SJCRH30 (cell line): ENCODE results near the gene CWF19L2. TPM values are rescaled to one million over a fixed set of nuclear protein-coding genes. Genes with fewer than 3 reads are reported as not detected.
"Not testable (repeated sequence)": the region's sequence is repeated elsewhere in the genome, so short reads cannot be mapped to it uniquely, and the experiment has no call there.

ENCODE experiments used
- DNase-seq, 2 experiments: peaks; one replicate each; pipeline ENCODE4 v3.0.0-alpha.2; 2015 to 2020
- H3K27ac ChIP-seq: fragments of 250-450 bp; sonication (Bioruptor Pico); 2 replicates; pipeline ENCODE4 v1.5.1; 2020; ENCODE audit warnings: mild to moderate bottlenecking, moderate library complexity
- H3K27me3 ChIP-seq: fragments of 250-450 bp; sonication (Bioruptor Pico); 2 replicates; pipeline ENCODE4 v1.5.1; 2020; ENCODE audit warnings: mild to moderate bottlenecking, moderate library complexity
- H3K36me3 ChIP-seq: fragments of 250-450 bp; sonication (Bioruptor Pico); 2 replicates; pipeline ENCODE4 v1.5.1; 2020; ENCODE audit warnings: mild to moderate bottlenecking, moderate library complexity
- H3K4me1 ChIP-seq: fragments of 250-450 bp; sonication (Bioruptor Pico); 2 replicates; pipeline ENCODE4 v1.5.1; 2020; ENCODE audit warnings: mild to moderate bottlenecking, moderate library complexity
- H3K4me3 ChIP-seq: fragments of 250-450 bp; sonication (Bioruptor Pico); 2 replicates; pipeline ENCODE4 v1.5.1; 2020; ENCODE audit warnings: mild to moderate bottlenecking, moderate library complexity
- H3K9me3 ChIP-seq: fragments of 250-450 bp; sonication (Bioruptor Pico); replicated peaks from 2 replicates; pipeline ENCODE4 v1.5.1; 2020; ENCODE audit warnings: mild to moderate bottlenecking, moderate library complexity
- total RNA-seq: library from RNA; depleted of rRNA; stranded (reverse); fragments of >200 nt; shearing (Covaris generic); gene quantifications from 2 replicates; pipeline ENCODE4 v1.2.3, GENCODE V29; 2014

Gene CWF19L2
- total RNA-seq, 1 experiment from 2014 or later, result 10.6 TPM

DNA sequence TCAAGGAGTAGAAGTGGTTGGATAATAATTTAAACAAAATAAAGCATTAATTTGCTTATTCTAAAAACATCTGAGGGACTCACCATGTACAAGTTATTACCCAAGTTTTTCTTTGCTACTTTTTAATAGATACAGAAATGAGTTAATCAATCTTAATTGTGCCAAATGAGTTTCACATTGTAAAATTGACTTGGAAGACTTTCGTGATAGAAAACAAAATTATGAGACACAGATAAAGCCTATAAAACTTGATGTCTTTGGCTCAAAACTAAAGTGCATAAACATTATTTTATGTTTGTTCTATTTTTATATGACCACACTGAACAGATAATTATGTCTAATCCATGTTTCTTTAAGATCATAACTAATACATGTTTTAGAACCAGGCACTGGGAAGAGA is 10.1 kb upstream of the CWF19L2 start:
- no peak overlapping the region for H3K4me3 ChIP-seq

DNA sequence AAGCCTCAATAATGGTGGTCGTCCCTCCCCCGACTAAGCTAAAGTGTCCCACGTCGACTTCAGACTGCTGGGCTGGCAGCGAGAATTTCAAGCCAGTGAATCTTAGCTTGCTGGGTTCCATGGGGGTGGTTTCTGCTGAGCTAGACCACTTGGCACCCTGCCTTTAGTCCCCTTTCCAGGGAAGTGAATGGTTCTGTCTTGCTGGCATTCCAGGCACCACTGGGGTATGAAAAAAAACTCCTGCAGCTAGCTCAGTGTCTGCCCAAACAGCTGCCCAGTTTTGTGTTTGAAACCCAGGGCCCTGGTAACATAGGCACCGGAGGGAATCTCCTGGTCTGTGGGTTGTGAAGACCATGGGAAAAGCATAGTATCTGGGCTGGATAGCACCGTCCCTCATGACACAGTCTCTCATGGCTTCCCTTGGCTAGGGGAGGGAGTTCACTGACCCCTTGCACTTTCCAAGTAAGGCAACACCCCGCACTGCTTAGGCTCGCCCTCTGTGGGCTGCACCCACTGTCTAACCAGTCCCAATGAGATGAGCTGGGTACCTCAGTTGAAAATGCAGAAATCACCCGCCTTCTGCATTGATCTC is 8.7 kb upstream of the CWF19L2 start:
- not testable (repeated sequence) for H3K4me1 ChIP-seq, H3K36me3 ChIP-seq, H3K4me3 ChIP-seq, DNase-seq, H3K27me3 ChIP-seq, H3K27ac ChIP-seq, H3K9me3 ChIP-seq

More for the DNA sequence above, 10.1 kb upstream of the CWF19L2 start:
- no peaks in the 10 kb centered on the region for H3K27me3 ChIP-seq
- no peaks in the 10 kb centered on the region for H3K36me3 ChIP-seq
- H3K27ac ChIP-seq, result no peak overlapping the region
- no peaks in the 10 kb centered on the region for H3K9me3 ChIP-seq
- no peaks in the 10 kb centered on the region for H3K4me1 ChIP-seq
- DNase-seq, result no peak

GRCh38 chr11:107457205-107457557 is 444 bp downstream of the CWF19L2 start:
- peak overlapping the region; percentile 59 for H3K27ac ChIP-seq
- H3K4me1 ChIP-seq, result peaks cover 4% of the 10 kb centered on the region; the same call in 1 of the 2 replicates
- no peaks in the 10 kb centered on the region for H3K36me3 ChIP-seq
- no peaks in the 10 kb centered on the region for H3K27me3 ChIP-seq
- no peak for DNase-seq
- peak overlapping the region; percentile 79 for H3K4me3 ChIP-seq
- H3K9me3 ChIP-seq, result no peaks in the 10 kb centered on the region

DNA sequence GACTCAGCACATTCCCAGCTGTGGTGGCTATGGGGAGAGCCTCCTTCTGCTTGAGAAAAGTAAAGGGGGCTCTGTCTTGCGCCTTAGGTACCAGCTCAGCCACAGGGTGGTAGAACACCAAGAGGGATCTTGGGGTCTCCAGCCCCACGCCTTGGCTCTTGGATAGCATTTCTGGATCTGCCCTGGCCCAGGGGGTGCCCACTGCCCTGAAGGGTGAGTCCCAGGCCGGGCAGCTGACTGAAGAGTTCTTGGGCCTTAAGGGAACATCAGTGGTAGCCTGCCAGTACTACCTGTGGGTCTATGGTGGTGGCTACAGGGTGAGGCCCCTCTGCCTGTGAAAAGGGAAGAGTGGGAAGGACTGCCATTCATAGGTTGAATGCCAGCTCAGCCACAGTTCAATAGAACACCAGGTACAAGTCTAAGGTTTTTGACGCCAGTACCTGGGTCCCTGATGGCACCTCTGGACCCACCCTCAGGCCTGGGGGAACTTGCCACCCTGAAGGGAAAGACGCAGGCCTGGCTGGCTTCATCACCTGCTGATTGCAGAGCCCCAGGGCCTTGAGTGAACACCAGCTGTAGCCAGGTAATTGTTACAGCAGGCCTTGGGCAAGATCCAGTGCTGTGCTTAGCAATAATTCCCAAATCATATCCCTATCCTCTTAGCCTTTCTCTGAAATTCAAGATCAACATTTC is 3.9 kb downstream of the CWF19L2 start:
- Histone ChIP-seq H3K4me3 (no peak overlapping the region), H3K4me1 (peaks cover 4% of the 10 kb centered on the region; the same call in 1 of the 2 replicates), H3K9me3 (no peaks in the 10 kb centered on the region), H3K27ac (no peak overlapping the region), H3K27me3 (no peaks in the 10 kb centered on the region), H3K36me3 (no peaks in the 10 kb centered on the region)
- DNase-seq, result no peak

DNA sequence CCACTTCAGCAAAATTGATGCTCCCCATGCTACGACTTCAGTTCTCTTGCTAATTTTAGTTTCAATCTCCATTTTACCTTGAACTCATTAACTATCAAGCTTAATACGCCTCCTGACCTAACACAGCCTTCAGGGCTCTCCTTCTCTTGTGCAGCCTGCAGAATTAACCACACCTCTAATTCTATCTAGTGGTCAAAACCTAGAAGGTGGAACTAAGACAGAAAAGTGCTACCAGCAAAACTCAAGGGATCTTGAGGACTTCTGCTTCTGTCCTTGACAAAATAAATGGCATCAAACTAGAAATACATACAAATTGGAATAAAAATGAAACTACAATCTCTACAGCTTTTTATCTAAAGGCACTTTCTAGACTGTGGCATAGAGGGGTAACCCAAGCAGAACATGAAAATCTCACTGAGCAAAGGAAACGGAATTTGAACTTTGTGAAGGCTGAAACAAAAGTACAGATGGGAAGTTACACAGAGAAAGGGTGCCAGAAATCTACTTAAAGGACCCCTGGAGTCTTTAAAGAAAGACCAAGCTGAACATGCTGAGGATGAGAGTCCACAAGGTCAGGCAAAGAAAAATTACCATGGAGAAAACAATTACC is 10.7 kb downstream of the CWF19L2 start:
- Histone ChIP-seq H3K27me3 (no peaks in the 10 kb centered on the region), H3K27ac (no peak overlapping the region), H3K4me3 (no peak overlapping the region), H3K4me1 (no peaks in the 10 kb centered on the region), H3K36me3 (no peaks in the 10 kb centered on the region), H3K9me3 (no peaks in the 10 kb centered on the region)
- DNase-seq, result no peak

DNA sequence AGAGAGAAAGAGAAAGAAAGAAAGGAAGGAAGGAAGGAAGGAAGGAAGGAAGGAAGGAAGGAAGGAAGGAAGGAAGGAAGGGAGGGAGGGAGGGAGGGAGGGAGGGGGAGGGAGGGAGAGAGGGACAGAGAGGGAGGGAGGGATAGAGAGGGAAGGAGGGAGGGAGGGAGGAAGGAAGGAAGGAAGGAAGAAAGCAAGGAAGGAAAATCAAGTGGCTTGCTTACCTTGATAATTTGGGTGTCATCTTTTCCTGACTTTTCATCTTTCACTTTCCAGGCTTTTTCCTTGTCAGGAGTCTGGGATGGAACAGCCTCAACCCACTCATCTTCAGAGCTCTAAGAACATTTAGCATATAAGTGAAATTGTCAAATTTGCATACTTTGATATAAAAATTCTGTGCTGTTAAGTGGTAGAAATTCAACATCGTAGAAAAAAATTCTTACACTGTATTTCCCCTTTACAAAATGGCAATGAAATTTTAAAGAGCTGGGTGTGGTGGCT is 14.9 kb downstream of the CWF19L2 start:
- H3K4me3 ChIP-seq, result no peak overlapping the region
- no peaks in the 10 kb centered on the region for H3K27me3 ChIP-seq
- DNase-seq, result no peak
- H3K4me1 ChIP-seq, result no peaks in the 10 kb centered on the region
- no peaks in the 10 kb centered on the region for H3K9me3 ChIP-seq
- no peak overlapping the region for H3K27ac ChIP-seq
- no peaks in the 10 kb centered on the region; the same call in 1 of the 2 replicates for H3K36me3 ChIP-seq

- no peak overlapping the region for H3K27ac ChIP-seq
- no peak overlapping the region for H3K4me3 ChIP-seq
- H3K36me3 ChIP-seq, result no peaks in the 10 kb centered on the region; the same call in 1 of the 2 replicates
- no peaks in the 10 kb centered on the region for H3K27me3 ChIP-seq
- no peak for DNase-seq
- no peaks in the 10 kb centered on the region for H3K9me3 ChIP-seq
- no peaks in the 10 kb centered on the region for H3K4me1 ChIP-seq
Observed at GRCh38 chr11:107439586-107440167, 17.9 kb downstream of the CWF19L2 start.

DNA sequence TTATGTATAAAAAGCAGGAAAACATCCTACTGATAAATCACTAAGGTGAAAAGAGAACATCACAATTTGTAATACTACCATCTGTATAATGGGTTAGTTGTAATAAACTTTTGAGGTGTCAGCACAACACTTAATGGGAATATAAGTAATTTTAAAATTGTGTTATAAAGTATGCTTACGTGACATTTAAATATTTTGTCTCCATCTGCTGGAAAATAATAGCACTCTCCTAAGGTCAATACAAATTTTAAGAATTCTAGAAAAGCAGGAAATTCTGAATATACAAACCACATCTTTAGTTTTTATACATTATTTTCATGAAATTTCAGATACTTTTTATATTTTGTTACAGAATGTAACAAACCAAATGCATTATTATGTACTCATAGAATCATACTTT is 19.5 kb downstream of the CWF19L2 start:
- Histone ChIP-seq H3K4me1 (no peaks in the 10 kb centered on the region), H3K36me3 (no peaks in the 10 kb centered on the region; the same call in 1 of the 2 replicates), H3K9me3 (no peaks in the 10 kb centered on the region), H3K27ac (no peak overlapping the region), H3K27me3 (no peaks in the 10 kb centered on the region), H3K4me3 (no peak overlapping the region)
- DNase-seq, result no peak

- H3K27ac ChIP-seq, result no peak overlapping the region
- no peaks in the 10 kb centered on the region; the same call in 1 of the 2 replicates for H3K4me1 ChIP-seq
- H3K9me3 ChIP-seq, result no peaks in the 10 kb centered on the region
- no peak for DNase-seq
- no peak overlapping the region for H3K4me3 ChIP-seq
- no peaks in the 10 kb centered on the region for H3K27me3 ChIP-seq
- H3K36me3 ChIP-seq, result peaks cover 6% of the 10 kb centered on the region; the same call in 1 of the 2 replicates
Observed at GRCh38 chr11:107430525-107430924, 27.1 kb downstream of the CWF19L2 start.

DNA sequence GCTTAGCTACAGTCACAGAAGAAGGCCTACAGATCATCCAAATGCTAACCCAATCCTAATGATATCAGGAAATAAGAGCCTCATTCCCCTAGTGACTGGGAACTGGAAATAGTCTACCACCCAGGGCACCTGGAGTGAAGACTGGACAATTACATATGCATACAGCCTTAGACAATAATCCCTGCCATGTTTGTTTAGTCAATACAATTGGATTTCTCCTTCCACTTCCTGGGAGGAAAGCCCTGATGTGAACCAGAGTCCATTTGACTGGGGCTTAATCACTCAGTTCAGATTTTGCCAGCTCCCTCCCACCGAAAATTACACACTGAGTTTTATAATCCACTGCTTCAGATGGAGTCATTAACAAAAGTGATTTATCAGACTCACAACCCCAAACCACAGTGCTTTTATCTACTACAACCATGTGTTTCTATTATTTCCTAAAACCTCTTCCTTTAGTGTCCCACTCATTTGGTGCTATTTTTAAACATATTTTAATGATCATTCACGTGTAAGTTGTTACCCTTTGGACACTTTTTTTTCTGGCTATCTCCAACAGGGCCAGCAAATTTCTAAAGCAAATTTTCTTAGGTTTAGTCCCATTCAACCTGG is 29.9 kb downstream of the CWF19L2 start:
- Histone ChIP-seq H3K27ac (no peak overlapping the region), H3K4me3 (no peak overlapping the region), H3K9me3 (no peaks in the 10 kb centered on the region), H3K36me3 (peaks cover 6% of the 10 kb centered on the region; the same call in 1 of the 2 replicates), H3K27me3 (no peaks in the 10 kb centered on the region), H3K4me1 (no peaks in the 10 kb centered on the region; the same call in 1 of the 2 replicates)
- DNase-seq, result no peak

DNA sequence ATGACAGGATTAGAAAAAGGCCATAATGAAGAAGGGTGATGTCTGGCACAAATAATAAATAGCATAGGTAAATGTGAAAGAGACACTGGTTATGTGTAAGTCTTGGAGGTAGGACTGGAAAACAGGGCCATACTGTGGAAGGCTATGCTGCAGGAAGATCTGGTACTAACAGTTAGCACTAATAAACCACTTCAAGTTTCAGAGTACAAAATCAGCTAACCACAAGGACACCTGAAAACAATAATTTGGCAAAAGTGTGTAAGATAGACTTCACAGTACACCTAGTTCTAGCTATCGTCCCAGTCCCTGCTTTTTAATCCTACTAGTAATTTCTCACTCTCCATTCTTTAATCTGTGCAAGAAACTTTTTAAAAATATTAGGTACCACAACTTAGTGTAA is 44.3 kb downstream of the CWF19L2 start:
- Histone ChIP-seq H3K27me3 (no peaks in the 10 kb centered on the region), H3K27ac (no peak overlapping the region), H3K36me3 (no peaks in the 10 kb centered on the region), H3K4me3 (no peak overlapping the region), H3K4me1 (no peaks in the 10 kb centered on the region), H3K9me3 (no peaks in the 10 kb centered on the region)
- DNase-seq, result no peak

DNA sequence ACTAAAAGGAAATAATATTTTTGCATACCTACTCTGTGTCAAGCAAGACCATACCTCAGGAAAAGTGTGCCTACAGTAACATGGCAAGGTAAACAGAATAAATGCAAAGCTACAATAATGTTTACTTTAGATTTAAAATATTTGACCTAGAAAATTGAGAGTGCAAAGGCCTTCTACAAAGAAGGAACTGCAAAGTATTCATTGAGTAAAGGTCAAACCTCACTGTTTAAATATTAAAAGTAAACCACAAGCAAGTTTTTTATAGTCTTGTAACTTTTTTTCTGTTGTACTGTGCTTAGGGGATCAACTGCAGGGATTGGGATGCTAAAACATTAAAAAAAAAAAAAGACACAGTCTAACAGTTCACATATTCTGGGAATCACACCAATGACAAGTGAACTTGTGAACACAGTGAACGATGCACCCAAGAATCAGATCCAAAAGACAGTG is 48.8 kb downstream of the CWF19L2 start:
- Histone ChIP-seq H3K9me3 (no peaks in the 10 kb centered on the region), H3K4me1 (no peaks in the 10 kb centered on the region), H3K27ac (no peak overlapping the region), H3K27me3 (no peaks in the 10 kb centered on the region), H3K4me3 (no peak overlapping the region), H3K36me3 (no peaks in the 10 kb centered on the region)
- DNase-seq, result no peak

GRCh38 chr11:107405260-107405659 is 52.4 kb downstream of the CWF19L2 start:
- Histone ChIP-seq H3K27ac (no peak overlapping the region), H3K4me3 (no peak overlapping the region), H3K36me3 (no peaks in the 10 kb centered on the region), H3K27me3 (no peaks in the 10 kb centered on the region), H3K4me1 (no peaks in the 10 kb centered on the region), H3K9me3 (no peaks in the 10 kb centered on the region)
- DNase-seq, result no peak

DNA sequence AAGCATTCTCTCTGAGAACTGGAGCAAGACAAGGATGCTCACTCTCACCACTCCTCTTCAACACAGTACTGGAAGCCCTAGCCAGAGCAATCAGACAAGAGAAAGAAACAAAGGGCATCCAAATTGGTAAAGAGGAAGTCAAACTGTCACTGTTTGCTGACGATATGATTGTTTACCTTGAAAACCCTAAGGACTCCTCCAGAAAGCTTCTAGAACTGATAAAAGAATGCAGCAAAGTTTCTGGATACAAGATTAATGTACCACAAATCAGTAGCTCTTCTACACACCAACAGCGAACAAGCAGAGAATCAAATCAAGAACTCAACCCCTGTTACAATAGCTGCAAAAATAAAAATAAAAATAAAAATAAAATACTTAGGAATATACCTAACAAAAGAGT is 56.5 kb downstream of the CWF19L2 start:
- not testable (repeated sequence) for H3K9me3 ChIP-seq, H3K4me3 ChIP-seq, H3K27me3 ChIP-seq, H3K4me1 ChIP-seq, H3K36me3 ChIP-seq, DNase-seq, H3K27ac ChIP-seq

- no peak overlapping the region for H3K4me3 ChIP-seq
- DNase-seq, result no peak
- H3K4me1 ChIP-seq, result no peaks in the 10 kb centered on the region
- H3K27me3 ChIP-seq, result no peaks in the 10 kb centered on the region
- no peak overlapping the region for H3K27ac ChIP-seq
- H3K36me3 ChIP-seq, result no peaks in the 10 kb centered on the region
- no peaks in the 10 kb centered on the region for H3K9me3 ChIP-seq
Observed at GRCh38 chr11:107397357-107397756, 60.3 kb downstream of the CWF19L2 start.
